GM11168 (cell line): ENCODE results near the gene LTA.

Source experiments
- in situ Hi-C: fragments of 300-500 bp; cut with MboI; formaldehyde crosslinking; loops from one replicate; pipeline ENCODE4 v1.12.0; 2022; ENCODE audit warnings: low sequenced_read_pairs; ENCODE audit not compliant: unreplicated experiment

Gene LTA

DNA sequence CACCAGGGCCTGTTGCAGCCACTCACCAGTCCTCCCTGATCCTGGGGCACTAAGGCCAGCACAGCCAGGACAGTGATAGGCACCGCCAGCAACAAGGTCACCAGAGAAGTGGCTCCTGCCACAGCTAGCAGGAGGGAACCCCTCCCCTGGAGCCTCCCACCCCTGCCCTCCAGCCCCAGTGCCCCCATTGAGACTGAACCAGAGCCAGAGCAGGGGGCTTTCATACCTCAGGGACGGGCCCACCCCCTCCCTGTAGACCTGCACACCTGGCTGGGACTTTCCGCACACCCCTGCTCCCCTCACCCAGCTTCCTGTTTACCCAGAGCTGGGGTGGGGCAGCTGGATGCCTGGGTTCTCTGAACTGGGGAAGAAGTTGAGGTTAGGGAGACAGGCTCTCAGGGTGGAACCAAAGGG lies 10.1 kb downstream of the LTA start, which contains the start of gene LTB:
TSS of gene LTB (minus strand) at position 195 of the 414 bp plus-strand sequence. CDS start at position 188, 7 bp downstream.
- in situ Hi-C loops: no loop called here

DNA sequence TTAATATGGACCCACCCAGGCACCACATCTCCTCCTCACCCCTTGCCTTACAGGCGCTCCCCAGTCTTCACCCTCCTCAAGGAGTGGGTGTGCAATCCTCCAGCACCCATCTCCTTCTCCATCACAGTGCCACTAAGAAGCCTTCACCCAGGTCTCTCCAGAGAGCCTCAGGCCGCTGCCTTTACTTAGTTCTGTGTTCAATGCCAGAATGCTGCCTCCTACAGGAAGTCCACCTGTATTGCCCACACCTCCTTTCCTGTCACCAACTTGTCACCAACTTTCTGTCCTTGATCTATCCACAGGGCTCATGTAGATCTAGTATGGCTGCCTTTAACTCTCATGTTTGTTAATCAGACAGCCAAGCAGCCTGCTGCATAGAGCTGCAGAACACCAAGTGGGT lies 13.4 kb downstream of the LTA start:
- in situ Hi-C loops: no loop called here

DNA sequence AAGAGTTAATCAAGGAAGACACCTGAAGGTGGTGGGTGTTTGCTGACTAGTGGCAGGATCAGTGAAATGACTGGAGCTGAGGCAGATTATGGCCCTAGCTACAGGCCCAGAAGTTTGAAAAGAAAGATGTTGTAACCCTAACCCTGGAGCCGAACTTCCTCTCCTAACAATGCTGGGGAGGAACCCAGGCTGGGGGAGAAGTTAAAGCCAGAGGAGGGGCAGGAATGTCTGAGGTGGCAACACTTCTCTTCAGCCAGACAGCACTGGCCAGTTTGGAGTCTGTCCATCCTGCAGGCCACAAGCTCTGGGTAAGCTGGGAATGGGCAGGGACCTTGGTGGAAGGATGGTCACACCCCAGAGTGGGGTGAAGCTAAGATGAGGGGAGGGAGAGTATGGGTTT lies 13.9 kb downstream of the LTA start, which contains the start of gene LST1:
TSS of gene LST1 (plus strand) at position 270 of the 400 bp plus-strand sequence. CDS start 1,023 bp downstream, outside the sequence.
- in situ Hi-C loops: no loop called here

DNA sequence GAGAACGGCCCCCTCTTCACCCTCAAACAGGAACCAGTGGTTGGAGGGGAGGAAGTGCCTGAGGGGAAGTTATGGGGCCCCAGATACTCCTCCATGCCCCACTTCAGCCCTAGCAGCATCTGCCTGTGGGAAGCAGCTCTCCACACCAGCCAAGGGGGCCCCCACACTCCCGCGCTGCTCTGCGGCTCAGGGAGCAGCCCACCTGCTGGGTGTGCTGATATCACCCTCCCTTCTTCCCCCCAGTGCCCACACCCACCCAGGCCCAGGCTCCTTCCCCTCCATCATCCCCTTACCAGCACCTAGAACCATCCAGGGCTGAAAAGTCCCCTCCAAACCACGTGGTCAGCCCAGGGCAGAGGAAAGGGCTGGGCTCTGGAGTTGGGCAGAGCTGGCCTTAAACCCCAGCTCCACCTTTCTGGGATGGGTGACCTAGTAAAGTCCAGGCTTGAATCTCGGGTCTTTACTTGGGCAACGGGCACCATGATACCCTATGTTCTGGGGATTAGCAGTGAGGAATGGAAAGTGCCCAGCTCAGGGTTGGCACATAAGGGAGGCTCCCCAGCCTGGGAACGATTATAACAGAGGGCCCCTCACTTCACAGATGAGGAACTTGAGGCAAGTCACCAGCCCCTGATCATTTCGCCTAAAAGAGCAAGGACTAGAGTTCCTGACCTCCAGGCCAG lies 14.7 kb downstream of the LTA start:
- in situ Hi-C loops: no loop called here

DNA sequence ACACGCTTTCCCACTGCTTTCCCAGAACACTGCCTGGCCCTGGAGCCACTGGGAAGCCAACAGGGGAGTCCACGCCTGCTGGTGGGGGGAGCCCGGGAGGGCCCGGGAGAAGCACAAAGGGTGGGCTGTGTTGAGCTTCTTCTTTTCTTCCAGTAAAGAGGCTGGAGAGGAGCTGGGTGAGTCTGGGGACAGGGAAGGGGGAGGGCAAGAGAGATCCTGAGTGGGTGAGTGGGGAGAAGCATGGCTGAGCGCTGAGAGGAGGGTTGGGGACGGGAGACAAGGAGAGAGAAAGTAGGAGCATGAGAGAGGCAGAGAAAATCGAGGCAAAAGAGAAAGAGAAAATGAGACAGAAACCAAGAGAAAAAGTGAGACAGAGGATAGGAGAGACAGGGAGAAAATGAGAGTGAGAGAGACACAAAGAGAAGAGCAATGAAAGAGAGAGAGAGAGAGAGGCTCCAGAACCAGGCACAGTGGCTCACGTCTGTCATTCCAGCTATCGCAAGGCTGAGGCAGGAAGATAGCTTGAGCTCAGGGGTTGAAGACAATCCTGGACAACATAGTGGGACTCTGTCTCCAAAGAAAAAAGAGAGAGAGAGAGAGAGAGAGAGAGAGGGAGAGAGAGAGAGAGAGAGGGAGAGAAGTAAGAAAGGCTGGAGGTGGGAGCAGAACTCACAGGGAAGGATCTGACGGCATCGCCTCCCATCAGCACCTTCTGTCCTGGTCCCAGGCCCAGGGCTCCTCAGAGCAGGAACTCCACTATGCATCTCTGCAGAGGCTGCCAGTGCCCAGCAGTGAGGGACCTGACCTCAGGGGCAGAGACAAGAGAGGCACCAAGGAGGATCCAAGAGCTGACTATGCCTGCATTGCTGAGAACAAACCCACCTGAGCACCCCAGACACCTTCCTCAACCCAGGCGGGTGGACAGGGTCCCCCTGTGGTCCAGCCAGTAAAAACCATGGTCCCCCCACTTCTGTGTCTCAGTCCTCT lies 16.0 kb downstream of the LTA start:
- in situ Hi-C loops: no loop called here

DNA sequence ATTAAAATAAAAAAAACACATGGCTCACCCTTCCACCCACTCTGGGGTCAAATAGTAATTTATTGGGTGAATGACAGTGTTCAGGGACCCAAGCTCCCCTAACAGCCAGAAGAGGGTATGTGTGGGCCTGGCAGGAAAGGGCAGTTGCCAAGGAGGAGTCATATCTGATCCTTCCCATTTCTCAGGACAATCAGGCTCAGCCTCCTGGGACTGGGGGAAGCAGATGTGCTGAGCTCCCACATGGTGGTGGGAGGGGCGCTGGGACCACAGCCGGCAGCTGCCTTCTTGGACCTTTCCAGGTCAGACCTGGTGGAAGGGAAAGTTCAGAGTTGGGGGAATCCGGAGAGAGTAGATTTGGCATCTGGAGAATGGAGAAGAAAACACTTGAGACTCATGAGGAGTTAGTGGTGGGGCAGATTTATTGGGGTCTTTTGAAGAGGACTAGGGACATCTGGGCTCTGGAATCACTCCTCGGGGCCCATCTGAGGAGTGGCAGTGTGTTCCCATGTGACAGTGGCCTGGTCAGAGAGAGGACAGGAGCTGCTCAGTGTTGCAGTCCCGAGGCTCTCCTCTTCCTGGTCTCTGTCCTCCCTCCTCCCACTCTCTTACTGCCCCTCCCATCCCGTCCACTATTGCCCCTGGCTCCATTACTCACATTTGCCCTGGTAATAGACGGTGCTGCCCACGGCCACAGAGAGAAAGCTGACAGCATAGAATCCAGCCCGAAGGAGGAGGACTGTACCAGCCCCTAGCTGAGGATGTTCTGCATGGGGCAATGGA lies 17.0 kb downstream of the LTA start:
- in situ Hi-C loops: no loop called here

DNA sequence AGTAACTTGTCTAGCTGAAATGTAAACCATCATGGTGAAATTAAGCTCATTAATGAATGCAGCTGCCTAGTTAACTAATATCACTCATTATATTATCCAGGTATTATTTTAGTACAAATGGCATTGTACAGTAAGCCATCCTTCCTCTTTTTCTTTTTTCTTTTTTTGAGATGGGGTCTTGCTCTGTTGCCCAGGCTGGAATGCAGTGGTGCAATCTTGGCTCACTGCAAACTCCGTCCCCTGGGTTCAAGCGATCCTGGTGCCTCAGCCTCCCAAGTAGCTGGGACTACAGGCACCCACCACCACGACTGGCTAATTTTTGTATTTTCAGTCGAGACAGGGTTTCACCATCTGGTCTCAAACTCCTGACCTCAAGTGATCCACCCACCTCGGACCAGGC lies 18.6 kb downstream of the LTA start:
- in situ Hi-C loops: loop anchor here (5.0 kb wide), 1 partner anchor 43 kb away; the partner anchor contains the start of genes ATP6V1G2 and NFKBIL1

DNA sequence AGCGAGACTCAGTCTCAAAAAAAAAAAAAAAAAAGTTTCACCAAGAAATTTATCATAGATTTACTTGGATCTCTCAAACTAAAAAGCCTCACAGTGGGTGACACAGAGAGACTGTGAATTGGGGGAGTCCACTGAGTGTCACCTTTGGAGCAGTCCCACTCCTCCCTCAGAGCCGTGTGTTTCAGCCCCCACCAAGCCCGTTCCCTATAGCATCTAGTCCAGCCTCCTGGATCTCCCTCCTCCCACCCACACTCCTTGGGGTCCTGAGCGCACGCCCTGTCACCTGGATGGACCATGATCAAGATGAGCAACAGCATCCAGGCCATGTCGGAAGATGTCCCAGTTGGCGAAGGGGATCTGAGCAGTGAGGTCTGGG lies 20.3 kb downstream of the LTA start:
- in situ Hi-C loops: loop anchor here (5.0 kb wide), 1 partner anchor 45 kb away; the partner anchor contains the start of genes ATP6V1G2 and NFKBIL1

DNA sequence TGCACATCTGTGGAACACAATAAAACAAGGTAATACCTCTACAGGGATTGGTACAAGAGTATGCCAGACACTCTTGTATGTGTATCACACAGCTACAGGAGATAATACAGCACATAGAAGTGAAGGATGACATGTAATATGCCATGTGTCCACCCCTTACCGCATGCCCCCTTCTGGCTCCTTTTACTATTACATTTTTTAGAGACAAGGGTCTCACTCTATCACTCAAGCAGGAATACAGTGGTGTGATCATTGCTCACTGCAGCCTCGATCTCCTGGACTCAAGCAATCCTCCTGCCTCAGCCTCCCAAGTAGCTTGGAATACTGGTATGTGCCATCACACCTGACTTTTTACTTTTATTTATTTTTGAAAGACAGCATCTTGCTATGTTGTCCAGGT lies 24.9 kb downstream of the LTA start:
- in situ Hi-C loops: loop anchor here (5.0 kb wide), 1 partner anchor 105 kb away; no protein-coding TSS in a partner anchor

DNA sequence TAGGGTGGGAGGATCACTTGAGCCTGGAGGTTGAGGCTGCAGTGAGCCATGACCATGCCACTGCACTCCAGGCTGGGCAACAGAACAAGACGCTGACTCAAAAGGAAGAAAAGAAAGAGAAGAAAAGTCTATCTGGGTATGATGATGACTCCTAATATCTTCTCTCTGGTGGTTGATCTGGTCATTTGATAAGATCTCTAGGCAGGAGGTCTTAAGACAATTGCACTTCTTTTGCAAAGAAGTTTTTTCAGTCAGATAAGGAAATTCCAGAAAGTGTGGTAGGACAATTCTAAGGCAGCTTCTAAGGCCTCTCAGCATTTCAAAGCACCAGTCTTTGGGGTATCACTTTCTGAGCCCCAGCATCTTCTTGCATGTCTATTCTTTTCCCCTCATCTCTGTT lies 35.2 kb downstream of the LTA start:
- in situ Hi-C loops: no loop called here

DNA sequence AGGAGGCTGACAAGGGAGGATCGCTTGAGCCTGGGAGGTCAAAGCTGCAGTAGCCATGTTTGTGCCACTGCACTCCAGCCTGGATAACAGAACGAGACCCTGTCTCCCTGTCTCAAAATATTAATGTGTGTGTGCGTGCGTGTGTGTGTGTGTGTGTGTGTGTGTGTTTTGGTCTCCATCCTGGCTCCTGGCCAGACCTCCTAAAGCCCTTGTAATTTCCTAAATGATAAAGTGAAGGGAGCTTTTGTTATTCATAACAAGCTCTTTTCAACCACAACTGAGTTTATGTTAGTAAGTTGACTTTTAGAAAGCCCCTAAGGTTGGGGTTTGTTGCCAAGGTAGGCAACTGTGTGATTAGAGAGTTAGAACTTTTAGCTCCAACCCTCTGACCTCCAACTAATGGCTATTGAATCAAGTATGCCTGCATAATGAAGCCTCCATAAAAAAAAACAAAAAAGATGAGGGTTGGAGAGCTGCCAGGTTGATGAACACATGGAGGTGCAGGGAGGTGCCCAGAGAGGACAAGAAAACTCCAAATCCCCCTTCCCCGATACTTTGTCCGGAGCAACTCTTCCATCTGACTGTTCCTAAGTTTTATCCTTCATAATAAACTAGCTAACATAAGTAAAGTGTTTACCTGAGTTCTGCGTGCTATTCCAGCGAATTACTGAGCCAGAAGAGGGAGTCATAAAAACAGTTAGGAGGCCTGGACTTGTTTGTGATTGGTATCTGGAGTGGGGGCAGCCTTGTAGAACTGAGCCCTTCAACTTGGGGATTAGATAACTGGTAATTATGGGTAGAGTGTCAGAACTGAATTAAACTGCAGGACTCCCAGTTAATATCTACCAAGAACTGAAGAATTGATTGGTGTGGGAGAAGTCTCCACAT lies 37.7 kb downstream of the LTA start:
- in situ Hi-C loops: no loop called here

DNA sequence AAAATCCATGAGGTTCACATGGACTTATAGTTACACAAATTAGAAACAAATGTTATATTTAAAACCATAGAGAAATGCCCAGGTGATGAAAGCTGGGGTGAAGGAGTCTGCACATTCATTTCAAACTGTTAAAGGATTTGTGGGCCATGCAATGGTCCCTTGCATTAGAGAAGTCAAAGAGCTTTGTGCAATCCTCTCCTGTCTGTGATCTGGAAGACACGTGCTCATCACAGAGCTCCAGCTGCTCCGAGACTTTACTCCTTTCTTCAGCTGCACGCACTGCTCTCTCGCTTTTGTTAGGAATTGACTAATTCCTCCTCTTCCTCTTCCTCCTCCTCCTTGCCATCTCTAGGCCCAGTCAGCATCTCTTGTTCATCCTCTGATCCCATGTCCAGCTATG lies 38.9 kb downstream of the LTA start:
- in situ Hi-C loops: no loop called here

DNA sequence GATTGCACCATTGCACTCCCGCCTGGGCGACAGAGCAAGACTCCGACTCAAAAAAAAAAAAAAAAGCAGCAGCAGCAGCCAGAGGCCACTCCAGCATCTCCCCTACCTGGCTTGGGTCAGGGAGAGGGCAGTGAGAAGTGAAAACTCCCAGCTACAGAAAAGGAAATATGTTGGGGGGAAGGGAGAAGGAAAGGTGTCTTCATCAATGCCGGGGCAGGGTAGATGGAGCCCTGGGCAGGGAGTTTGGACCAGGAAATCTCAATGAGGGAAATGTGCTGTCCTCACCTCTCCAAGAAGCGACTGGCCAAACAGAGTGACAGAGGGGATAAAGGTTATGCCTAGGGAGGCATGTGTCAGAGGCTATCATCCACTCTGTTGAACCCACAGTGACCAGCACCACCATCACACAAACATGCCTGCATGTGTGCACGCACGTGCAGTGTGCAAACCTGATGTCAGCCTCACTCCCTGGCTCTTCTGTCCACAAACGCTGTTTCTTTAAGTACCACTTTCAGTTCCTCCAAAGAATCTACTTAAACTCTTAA lies 42.1 kb downstream of the LTA start:
- in situ Hi-C loops: no loop called here

DNA sequence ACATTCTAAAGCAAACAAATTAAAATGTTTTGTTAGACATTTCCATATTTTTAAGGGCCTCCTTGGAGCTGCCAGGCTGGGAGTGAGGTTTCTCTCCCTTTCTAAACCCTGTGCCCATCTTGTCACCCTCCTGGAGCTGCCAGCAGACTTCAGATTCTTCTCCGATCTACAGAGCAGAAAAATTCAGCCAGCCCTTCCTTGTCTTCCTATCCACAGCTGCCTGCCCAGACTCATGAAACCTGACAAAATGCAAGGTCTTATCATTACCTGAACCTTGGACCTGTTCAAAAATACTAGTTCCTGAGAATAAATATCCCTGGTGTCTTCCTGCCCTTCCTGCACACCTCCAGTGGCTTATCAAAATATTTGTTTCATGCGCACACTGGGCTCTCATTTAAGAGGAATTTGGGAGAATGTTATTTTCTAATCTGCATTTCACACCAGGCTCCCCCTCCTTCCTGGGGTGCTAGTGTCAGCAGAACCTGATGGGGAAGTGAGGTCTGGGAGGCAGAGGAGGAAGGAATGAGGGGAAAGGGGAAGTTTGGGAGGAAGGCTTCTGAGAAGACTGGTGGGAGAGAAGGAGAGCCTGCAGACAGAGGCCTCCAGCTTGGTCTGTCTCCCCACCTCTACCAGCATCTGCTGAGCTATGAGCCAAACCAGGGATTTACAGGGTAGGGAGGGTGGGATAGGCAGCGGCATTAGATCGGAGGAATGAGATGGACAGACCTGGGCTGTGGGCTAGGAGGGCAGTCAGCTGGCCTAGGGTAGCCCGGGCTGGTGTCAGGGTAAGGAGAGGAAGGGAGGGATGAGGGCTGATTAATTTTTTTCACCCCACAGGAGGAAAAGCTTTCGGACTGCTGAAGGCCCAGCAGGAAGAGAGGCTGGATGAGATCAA lies 42.8 kb downstream of the LTA start, which contains the start of gene AIF1:
TSS of gene AIF1 (plus strand) at position 551 of the 895 bp plus-strand sequence. CDS start at position 647, 96 bp downstream.
- in situ Hi-C loops: no loop called here

DNA sequence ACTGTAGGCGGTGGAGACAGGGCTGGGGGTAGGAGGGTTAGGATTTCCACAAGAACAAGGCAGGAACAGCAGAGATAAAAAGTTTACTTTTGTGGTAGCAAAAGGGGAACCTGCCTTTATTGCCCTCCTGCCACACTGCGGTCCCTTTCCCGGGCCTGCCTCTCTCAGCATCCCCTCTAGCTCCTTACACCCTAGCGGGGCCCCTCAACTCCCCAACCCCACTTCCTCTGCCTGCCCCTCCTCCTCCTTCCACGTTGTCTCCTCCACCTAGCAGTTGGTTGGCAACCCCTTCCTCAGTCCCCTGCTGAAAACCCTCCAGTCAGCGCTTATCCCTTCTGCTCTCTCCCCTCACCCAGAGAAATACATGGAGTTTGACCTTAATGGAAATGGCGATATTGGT lies 43.7 kb downstream of the LTA start:
- in situ Hi-C loops: no loop called here

DNA sequence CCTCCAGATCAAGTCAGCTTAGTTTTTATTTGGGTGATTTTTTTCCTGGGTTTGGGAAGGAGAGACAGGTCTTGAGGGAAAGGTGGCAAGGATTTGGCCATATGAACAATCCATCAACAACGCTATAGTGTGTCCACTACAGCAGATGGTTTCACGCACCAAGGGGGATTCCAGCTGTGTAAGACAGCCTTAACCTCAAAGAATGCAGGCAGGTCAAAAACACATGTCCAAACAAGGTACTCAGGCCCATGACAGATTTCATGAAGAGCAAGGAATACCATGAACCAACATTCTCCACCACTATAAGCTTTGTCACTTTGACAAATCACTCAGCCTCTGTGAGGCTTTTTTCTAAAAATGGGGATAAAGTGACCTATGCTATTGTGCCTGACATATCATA lies 44.9 kb downstream of the LTA start:
- in situ Hi-C loops: no loop called here

DNA sequence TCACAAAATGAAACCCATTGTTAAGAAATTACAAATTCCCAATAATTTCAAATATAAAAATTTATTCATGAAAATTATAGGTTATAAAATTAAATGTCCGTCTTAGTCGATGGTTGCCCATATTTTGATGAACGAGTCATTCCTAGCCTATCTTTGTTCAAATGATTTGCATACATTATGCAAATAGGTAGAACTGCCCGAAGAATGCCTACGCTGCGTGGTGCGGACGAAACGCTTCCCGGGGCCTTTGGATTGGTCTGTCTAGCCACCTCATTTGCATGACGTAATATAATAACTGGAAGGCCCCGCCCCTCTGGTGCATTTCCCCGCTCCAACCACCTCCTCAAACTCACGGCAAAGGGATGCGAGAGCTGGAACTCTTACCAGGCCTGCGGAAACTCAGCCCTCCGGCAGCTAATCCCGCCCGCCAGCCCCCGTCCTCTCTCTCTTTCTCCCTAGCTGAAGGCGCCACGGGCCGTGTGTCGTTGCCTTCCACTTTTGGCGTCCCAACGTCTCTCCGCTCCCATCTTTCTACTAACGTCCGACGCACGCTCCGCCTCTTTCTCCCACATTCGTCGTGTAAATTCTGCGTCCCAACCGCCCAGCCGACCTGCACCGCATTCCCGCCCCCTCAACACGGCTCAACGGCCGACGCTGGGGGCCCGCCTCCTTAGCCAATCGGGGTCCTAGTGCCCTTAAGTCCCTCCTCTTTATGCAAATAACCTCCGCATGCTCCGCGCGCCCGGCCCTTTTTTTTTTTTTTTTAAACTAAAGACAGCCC lies 47.9 kb downstream of the LTA start:
- in situ Hi-C loops: no loop called here
